GM12873 (cell line): ENCODE results near the gene NOL4L.

Source experiments
- CTCF ChIP-seq: IDR thresholded peaks from 2 replicates; pipeline ENCODE4 v1.5.1; 2012; ENCODE audit warnings: low read depth, mild to moderate bottlenecking, moderate library complexity, low read length, control low read depth; ENCODE audit not compliant: insufficient read depth; ENCODE audit errors: missing control alignments

Gene NOL4L

GRCh38 chr20:32560482-32560988, 24.6 kb downstream of the NOL4L start:
- TF ChIP-seq CTCF = no peak

GRCh38 chr20:32559753-32560380, 25.3 kb downstream of the NOL4L start:
- TF ChIP-seq CTCF = no peak

GRCh38 chr20:32559205-32559752, 25.9 kb downstream of the NOL4L start:
- no peak for TF ChIP-seq CTCF

- no peak for TF ChIP-seq CTCF
These were observed 26.6 kb downstream of the NOL4L start for GRCh38 chr20:32558526-32558925.

- TF ChIP-seq CTCF = no peak
These were observed 27.8 kb downstream of the NOL4L start for GRCh38 chr20:32557319-32557718.

- TF ChIP-seq CTCF = no peak
These were observed 28.6 kb downstream of the NOL4L start for GRCh38 chr20:32556312-32557184.

GRCh38 chr20:32555584-32555983, 29.5 kb downstream of the NOL4L start:
- TF ChIP-seq CTCF = no peak
